Smooth muscle cell of the brain vasculature (primary cell): ENCODE measurements around the gene PPFIA2.
"Not testable (repeated sequence)": the region's sequence is repeated elsewhere in the genome, so short reads cannot be mapped to it uniquely, and the experiment has no call there.

ENCODE experiments used
- DNase-seq: peaks from one replicate; pipeline ENCODE4 v3.0.0-alpha.2; 2012; ENCODE audit warnings: low read depth, low spot score

PPFIA2 gene

DNA sequence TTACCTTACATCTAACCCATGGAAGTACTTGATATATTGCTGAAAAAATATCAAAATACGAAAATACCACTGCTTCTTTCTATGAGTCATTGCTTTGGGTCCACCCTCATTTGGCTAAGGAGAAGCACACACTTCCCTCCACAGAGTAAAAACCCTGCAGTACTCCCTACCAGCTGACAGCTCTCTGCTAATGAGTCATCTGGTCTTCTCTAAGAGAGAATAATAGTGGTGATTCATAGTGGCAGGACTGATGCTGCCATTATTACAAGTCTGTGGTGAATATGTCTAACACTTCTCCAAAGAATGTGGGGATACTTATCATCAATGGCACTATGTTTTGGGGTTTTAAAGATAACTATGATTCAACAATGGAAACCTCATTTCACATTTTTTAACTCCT lies 90.7 kb downstream of the PPFIA2 start:
- peak; percentile 31 for DNase-seq

DNA sequence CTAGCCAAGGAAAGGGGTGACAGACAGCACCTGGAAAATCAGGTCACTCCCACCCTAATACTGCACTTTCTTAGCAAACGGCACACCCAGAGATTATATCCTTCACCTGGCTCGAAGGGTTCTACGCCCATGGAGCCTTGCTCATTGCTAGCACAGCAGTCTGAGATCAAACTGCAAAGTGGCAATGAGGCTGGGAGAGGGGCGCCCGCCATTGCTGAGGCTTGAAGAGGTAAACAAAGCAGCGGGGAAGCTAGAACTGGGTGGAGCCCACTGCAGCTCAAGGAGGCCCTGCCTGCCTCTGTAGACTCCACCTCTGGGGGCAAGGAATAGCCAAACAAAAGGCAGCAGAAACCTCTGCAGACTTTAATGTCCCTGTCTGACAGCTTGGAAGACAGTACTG lies 99.8 kb downstream of the PPFIA2 start:
- DNase-seq = not testable (repeated sequence)

DNA sequence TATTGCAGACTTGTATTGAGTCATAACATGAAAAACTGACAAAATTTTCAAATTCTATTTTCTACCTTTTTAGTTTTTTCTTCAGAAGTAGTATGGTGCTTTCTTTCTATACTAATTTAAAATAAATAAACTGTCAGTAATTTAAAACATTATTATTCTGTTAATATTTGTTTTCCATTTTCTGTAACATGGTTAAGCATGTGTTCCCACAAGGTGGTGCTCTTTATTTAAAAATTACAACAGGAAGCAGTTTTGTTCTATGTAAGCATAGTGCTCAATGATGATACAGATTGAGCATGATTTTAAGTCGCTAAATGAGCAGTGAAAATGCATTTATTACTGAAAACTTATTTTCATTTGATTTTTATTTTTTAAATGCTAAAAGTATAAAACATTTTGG lies 114.6 kb downstream of the PPFIA2 start:
- DNase-seq = peak; percentile 15

DNA sequence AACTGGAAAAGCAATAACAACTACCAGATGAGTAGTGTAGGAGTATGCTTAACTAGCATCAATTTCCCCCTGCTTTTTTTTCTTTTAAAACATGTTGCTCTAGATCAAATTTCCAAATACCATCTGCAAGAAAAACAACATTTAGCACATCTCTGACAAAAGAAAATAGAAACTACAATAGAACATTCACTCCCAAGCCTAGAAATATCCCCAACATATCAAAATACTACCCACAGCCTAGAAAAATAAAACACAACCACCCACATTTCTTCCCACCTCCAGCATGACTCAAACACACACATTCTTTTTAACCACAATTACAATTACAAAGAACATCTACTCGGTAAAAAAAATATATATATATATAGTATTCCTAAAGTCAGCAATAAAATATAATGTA lies 120.0 kb downstream of the PPFIA2 start:
- DNase-seq = peak; percentile 10

DNA sequence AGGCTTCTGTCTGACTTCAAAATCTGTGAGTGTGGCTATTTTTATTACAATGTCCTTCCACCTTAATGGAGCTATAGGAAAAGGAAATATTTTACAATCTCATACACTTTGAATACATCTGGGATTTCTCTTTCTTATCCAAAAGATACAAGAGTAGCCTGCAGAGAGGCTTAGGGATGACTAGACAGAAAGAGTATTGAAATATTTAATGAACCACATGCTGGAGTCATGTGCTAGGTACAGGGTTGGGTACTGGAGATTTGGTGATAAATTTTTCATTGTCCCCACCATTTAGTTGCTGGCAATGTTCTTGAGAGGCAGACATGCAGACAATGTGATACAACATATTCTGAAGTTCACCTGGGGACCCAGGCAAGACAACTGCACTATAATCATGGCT lies 126.0 kb downstream of the PPFIA2 start:
- DNase-seq = no peak

DNA sequence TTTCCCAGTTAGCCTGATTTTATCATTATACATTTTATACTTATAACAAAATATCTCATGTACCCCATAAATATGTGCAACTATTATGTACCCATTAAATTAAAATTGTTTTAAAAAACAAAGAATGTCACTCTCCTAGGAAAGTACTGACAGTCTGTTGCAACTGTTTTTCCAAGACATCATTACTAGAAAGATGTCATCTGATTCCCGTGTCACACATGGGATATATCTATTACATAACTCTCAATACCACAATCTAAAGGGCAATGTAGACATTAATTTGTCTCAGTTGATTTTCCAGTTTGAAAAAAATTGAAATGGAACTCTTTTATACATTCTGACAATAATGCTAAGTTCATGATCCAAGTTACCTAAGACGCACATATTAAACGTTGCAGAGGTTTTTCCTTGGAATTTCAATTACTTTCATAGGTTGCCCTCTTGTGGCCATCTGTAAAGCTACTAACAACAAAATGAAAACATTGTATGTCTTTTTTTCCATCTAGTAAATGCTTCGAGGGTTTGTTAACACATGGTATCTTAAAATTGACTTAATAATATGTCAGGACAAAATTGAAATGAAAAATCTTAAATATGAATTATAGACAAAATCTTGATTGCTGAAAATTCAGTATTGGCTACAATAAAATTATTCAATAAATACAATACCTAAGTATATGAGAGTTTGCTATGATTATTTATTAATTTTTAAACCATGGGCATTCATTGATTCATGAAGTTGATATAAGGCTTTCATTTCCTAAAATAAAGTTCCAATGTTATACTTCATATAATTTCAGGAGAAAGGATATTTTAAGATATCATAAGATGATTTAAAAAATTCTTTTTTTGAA lies 131.6 kb downstream of the PPFIA2 start:
- DNase-seq = peak; percentile 17

DNA sequence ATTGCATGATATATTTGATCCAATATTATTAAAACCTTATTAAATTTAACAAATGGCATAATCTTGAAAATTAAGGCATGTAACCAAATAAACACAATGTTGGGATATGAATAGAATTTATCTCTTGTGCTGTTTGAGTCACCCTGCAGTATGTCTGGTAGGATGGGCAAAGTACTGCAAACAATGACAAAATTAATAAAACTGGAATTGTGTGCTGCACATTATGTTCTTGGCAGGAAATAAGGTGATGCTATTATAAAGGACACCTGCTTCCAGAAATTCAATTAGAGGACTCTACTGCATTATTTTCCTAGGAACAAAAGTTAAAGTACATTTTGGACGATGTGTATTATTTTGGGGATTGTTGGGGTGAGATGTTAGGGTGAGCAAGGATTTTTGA lies 132.7 kb downstream of the PPFIA2 start:
- no peak for DNase-seq

DNA sequence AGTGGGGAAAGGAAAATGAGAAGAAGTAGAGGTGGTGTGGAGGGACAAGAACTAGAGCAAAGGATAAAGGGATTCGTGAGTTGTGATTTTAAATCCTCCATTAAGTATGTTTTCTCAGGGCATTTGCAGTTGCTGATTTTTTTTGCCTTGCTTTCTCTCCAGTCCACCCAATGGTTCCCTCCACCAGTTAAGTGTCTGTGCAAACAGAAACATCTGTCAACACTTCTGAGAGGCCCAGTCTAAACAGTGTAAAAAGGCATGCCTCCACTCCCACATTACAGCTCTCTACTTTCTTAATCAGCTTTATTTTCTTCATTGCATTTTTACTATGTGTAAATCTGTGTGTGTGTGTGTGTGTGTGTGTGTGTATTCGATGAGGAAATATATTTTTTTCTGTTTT lies 141.2 kb downstream of the PPFIA2 start:
- DNase-seq = no peak

DNA sequence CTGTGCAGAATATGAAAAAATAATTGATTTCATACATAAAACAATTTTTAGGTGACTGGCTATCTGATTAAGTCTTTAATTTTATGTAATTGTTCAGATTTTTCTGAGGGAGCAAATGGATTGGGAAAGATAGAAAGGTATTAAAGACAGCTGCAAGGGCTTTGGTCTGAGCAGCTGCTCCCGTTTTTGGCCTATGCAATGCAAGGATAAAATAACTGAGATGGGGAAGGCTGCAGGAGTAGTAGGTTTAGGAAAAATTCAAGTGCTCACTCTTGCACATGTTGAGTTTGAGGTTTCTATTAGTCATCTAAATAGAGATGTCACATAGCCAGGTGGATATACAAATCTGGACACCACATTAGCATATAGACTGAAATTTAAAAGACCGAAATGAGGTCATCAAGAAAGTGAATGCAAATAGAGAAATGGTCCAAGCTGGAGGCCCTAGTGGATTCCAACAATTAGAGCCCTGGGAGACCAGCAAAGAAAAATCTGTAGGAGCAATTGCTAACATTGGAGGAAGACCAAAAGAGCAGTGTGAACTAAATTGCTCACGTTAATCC lies 144.0 kb downstream of the PPFIA2 start:
- DNase-seq = no peak

DNA sequence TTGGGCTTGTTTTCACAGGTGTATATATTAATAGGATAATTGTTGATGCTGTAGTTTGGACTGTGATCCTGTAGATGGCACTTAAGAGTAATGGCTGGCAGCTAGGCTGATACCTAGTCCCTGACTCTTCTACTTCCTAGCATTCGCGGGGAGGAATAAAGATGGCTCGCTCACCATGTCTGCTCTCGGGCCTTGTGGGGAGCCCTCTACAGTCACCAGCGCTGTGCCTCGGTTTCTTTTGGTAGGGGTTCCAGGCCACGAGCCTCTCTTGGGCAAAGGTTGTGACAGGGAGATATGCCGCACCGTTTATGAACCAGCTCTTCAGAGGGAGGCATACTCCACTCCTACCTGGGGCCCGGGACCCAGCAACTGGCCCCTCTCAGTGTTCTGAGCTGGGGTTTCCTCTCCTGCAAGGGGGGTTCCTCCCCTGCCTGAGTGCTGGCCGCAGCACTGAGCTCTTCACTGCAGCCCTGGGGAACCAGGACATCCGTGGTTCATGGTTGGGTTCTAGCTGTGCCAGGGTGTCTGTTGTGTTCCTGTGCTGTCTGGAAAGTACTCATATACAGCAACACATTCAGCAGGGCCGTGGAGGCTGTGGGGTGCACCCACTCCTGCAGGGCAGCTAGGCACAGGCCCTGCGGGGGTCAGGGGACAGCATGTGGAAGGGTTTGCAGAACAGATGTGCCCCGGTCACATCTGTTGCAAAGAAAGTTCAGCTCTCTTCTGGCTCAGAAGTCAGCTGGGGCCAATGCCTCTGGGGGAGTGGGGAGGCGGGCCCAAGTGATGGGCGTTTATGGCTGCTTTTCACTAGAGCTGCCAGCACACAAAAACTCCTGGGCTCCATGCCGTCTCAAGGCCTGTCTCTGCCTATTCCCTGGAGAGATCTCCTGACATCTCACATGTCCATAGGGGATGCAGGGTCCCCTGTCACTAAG lies 147.9 kb downstream of the PPFIA2 start:
- no peak for DNase-seq

DNA sequence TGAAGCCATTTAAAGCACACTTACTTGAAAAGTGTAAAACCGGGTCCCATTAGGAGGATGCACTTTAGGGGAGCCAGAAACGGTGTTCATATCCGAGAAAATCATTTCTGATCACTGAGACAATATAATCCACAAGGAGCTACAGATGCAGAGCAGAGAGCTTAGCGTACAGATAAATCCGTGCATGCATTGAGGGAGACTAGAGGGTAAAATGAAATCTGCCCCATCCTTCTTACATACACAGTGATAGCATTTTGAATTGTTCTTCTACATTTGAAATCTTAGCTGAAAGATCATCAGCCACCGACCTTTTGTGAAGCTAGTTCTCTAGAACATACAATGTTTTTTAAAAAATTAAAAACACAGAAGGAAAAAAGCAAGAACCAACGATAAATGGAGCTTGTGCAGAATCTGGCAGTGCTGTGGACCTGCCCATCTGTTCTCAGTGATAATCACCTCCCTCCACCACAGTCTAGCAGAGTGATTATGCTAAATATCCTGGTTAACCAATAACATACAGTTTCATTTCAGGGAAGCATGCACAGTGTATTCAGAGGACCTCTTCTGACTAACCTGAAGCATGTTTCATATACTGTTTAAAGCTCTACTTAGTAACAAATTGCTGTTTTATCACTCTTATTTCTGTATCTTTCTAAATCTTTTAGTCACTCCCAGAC lies 161.1 kb downstream of the PPFIA2 start:
- no peak for DNase-seq

DNA sequence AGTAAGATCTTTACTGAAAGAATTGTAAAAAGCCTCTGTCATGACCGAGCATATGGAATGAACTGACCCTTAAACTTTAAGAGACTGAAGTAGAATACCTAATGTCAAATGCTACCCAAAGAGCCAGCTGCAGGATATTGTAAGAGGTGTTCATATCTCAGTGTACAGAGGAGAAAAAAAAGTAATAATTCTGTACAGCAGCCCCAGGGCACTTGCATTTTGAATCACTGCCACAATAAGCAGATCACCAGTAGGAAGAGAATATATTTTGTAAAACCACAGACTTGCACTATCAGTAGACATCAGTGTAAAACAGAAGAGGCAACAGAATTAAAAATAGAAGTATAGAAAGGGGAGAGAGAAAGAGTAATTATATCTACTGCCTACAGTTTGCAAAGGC lies 162.6 kb downstream of the PPFIA2 start:
- no peak for DNase-seq

DNA sequence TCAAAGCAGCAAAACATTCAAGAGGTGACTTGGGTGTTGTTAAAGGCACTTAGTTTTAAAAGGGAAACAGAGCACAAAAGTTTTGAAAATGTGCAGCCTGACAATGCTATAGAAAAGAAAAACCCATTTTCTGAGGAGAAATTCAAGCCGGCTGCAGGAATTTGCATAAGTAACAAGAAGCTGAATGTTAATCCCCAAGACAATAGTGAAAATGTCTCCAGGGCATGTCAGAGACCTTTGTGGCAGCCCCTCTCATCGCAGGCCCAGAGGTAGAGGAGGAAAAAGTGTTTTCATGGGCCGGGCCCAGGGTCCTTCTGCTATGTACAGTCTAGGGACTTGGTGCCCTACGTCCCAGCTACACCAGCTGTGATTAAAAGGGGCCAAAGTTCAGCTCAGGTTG lies 167.9 kb downstream of the PPFIA2 start:
- DNase-seq = no peak

DNA sequence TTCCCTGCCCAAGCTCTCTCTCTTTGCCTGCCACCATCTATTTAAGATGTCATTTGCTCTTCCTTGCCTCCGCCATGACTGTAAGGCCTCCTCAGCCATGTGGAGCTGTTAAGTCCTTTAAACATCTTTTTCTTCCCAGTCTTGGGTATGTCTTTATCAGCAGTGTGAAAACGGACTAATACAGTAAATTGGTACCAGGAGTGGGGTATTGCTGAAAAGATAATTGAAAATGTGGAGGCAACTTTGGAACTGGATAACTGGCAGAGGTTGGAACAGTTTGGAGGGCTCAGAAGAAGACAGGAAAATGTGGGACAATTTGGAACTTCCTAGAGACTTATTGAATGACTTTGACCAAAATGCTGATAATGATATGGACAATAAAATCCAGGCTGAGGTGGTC lies 168.4 kb downstream of the PPFIA2 start:
- not testable (repeated sequence) for DNase-seq

DNA sequence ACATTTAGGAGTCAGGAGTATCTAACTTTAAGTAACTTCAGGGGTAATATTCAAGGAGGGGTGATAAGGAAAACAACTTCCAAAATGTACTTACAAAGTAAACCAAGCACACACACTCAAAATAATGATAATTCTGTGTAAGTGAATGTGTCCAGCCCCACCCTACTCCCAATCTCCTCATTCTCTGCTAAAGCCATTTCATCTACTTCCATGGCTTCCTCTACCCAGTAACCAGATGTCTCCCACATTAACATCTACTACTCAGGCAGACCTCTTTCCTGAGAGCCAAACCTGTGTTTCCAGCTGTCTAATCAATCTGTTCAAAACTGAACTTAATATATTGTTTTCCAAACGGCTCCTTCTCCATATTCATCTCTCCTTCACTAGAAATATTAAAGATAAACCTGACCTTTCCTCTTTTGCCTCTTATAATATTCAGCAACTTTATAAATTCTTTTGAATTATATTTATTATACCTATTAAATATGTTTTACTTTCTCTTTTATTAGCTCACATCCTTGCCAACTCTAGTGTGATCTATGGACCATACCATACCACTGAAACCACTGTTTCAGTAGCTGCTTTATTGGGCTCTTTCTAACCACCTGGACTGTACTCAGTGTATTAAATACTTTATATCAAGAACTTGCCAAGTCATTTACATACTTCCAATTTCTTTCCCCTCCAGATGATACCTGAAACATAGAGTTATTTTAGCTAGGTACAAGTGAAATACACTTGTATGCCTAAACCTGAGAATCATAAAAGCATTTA lies 170.7 kb downstream of the PPFIA2 start:
- DNase-seq = no peak

DNA sequence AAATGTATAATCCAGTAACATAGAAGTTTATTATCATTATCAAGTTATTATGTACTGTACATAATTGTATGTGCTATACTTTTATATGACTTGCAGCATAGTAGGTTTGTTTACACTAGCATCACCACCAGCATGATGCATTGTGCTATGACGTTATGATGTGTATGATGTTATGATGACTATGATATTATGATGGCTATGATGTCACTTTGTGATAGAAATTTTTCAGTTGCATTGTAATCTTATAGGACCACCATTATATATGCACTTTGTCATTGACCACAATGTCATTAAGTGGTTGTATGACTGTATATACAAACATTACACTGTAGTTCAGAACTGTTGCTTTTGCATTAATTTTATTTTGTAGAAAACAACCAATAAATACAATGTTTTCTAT lies 173.4 kb downstream of the PPFIA2 start:
- DNase-seq = no peak

DNA sequence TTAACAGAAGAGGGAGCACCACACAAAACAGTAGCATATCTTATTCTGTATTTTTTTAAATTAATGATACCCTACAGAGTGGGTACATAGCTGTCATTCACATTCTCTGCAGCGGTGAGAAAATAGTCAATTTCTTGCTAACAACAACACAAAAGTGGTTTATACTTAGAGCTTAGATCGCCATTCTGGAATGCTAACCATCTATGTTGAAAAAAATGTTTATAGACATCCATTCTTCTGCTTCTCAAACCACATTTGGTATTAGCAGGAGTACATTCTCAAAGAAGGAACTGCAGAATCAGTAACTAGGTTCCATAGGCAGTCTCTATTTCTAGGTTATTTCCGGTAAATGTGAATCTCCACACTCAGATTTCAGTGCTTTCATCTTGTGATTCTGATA lies 185.9 kb downstream of the PPFIA2 start:
- DNase-seq = no peak

DNA sequence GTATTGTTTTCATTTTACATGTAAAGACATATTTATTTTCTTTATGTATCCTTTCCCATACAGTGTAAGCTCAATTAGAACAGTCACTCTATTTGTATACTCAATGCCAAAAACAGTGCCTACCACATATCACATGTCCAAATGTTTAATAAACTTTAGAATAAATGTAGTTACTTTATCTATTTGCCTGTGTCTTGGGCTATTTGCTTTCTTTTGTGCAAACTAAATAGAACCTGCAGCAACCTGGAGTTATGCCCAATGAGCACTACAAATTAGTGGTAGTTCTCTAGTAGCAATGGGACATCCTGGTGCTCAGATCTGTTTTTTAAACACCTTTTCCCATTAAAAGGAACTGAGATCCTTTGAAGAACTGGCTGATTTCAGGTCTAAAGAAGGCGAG lies 186.7 kb downstream of the PPFIA2 start:
- DNase-seq = no peak

DNA sequence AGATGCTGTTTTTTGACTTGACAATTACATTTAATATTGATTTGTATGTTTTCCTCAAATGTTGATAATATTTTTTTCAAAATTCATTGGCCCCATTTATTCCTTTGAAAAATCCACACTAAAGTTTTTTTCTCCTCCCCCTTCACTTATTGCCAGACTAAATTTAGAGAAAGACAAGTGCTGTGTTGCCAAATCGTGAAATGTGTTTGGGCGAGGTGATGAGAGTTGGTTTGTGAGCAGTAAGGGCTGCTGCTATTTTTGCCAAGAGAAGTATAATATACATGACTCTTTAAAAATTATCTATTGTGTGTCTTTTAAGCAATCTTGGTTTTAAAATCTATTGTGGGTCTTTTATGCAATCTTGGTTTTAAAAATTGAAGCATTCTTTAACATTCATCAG lies 188.9 kb downstream of the PPFIA2 start:
- DNase-seq = no peak

DNA sequence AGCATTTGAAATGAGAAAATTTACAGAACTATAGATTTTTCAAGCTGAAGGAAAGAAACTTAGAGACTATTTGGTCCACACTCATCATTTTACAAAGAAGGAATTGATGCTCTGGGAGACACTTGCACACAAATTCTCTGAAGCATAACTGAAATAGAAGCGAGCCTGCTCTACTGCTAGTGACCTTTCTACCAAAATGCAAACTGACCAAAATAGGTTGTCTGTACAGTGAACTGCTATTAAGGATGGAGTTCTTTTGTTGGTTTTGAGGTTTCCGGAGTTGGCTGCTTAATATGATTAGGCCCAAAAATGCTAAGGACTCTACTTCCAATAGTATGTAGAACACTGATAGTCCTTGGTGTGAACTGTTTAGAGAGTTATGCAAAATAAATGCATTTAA lies 194.9 kb downstream of the PPFIA2 start:
- no peak for DNase-seq

DNA sequence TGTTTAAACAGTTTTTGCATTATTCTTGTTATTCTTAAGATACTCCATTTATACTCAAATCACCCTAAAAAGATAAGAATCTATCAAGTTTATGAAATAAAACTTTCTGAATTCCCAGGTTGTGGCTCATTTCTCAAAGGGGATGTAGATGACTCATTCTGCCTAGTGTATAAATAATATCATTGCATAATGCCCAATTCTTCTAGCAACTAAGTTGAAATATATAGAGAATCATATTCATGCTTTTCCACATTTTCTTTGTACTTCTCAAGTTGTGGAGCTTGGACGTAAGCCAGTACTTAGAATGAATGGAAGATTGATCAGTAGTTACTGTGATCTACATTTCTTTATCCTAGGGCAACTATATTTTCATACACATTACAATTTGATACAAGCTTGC lies 201.1 kb downstream of the PPFIA2 start:
- peak; percentile 7 for DNase-seq
